Vagina (tissue), 2 donors: ENCODE results near the gene CCDC177.
"Not testable (repeated sequence)": the region's sequence is repeated elsewhere in the genome, so short reads cannot be mapped to it uniquely, and the experiment has no call there.

Source experiments
- POLR2A ChIP-seq, 2 donors: fragments of 450-650 bp; IDR thresholded peaks; one replicate each; pipeline ENCODE4 v1.6.1; 2017; ENCODE audit warnings: antibody characterized with exemption in 2 of 2, mild to moderate bottlenecking in 2 of 2, moderate library complexity in 2 of 2
- POLR2AphosphoS5 ChIP-seq, 2 donors: sonication (generic); formaldehyde crosslinking; IDR thresholded peaks; one replicate each; pipeline ENCODE4 v1.9.0; 2017; ENCODE audit warnings: antibody characterized with exemption in 2 of 2, mild to moderate bottlenecking in 2 of 2, low read depth in 1 of 2; ENCODE audit not compliant: insufficient read depth in 1 of 2
- TF ChIP-seq, protein P1 (sequence below), 3 experiments: fragments of 450-650 bp in 2 of 3; fragments of 200-600 bp in 1 of 3; sonication (generic) in 1 of 3; IDR thresholded peaks; one replicate each; pipeline ENCODE4 v1.5.1; 2017 to 2019; ENCODE audit warnings: antibody characterized with exemption in 3 of 3, mild to moderate bottlenecking in 2 of 3, moderate library complexity in 2 of 3

DNA sequence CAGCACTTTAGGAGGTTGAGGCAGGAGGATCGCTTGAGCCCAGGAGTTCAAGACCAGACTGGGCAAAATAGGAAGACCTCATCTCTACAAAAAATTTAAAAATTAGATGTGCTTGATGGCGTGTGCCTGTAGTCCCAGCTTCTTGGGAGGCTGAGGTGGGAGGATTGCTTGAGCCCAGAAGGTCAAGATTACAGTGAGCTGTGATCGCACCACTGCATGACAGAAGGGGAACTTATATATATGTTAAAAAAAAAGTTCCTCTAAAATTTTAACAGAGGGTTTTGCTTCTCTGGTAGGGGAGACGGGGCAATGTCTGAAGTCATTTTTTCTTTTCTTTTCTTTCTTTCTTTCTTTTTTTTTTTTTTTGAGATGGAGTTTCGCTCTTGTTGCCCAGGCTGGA lies 24.8 kb upstream of the CCDC177 start:
- not testable (repeated sequence) for TF ChIP-seq POLR2A (IDR thresholded peaks at IDR 0.05); POLR2AphosphoS5 (IDR thresholded peaks at IDR 0.05; ENCODE audit: insufficient read depth in 1 of 2, low read depth in 1 of 2)
- TF ChIP-seq, protein P1, sequence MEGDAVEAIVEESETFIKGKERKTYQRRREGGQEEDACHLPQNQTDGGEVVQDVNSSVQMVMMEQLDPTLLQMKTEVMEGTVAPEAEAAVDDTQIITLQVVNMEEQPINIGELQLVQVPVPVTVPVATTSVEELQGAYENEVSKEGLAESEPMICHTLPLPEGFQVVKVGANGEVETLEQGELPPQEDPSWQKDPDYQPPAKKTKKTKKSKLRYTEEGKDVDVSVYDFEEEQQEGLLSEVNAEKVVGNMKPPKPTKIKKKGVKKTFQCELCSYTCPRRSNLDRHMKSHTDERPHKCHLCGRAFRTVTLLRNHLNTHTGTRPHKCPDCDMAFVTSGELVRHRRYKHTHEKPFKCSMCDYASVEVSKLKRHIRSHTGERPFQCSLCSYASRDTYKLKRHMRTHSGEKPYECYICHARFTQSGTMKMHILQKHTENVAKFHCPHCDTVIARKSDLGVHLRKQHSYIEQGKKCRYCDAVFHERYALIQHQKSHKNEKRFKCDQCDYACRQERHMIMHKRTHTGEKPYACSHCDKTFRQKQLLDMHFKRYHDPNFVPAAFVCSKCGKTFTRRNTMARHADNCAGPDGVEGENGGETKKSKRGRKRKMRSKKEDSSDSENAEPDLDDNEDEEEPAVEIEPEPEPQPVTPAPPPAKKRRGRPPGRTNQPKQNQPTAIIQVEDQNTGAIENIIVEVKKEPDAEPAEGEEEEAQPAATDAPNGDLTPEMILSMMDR (IDR thresholded peaks at IDR 0.05): not testable (repeated sequence)
